Measurements from ENCODE around the gene SULT2B1. TPM values are rescaled to one million over a fixed set of nuclear protein-coding genes. Genes with fewer than 3 reads are reported as not detected.

Gene SULT2B1
- total RNA-seq, 4 donors from 2014 or later, result 0.32 to 0.41 TPM; not detected in 2

DNA sequence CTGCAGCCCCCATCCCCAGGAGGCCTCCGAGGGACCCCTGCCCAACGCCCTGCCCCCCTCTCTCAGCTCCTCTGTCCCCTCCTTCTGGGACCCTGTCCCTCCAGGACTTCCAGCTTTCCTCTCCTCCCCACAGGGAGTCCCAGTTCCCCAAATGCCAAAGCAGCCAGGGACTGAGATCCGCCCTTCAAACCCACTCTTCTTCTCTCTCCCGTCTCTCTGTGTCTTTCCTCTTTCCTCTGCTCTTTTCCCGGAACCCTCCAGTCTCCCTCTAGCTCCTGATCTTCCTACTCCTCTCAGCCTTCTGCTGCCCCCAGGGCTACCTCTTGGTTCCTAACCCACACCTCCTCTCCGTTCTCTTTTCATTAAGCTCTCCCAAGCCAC is 93.6 kb downstream of the SULT2B1 start:
- intact Hi-C loops (cut with DNase I; ENCODE audit: low total_unique reads), result loop anchor here (5.0 kb wide), 1 partner anchor 92 kb away; no protein-coding TSS in a partner anchor
- 0 to 4% methylated on average over 4 to 6 of the region's 6 CpGs for WGBS, 2 donors (ENCODE audit: low coverage in 1 of 2)
- Histone ChIP-seq H3K36me3 (no peaks in the 10 kb centered on the region), H3K4me1 (peaks cover 8 to 27% (median 13%) of the 10 kb centered on the region in 4 donors), H3K9me3 (no peaks in the 10 kb centered on the region), H3K27ac (peak overlapping the region; percentile 81 to 90 (median 84)), H3K27me3 (no peaks in the 10 kb centered on the region), H3K4me3 (peak overlapping the region; percentile 30 to 54 (median 45))
- TF ChIP-seq POLR2A (IDR thresholded peaks at IDR 0.05) (no peak), POLR2AphosphoS5 (IDR thresholded peaks at IDR 0.05) (no peak), CTCF (IDR thresholded peaks at IDR 0.05) (no peak), EP300 (IDR thresholded peaks at IDR 0.05; ENCODE audit: low read depth) (no peak)
- no peak for DNase-seq
- in situ Hi-C loops (cut with MboI; ENCODE audit: low pct_ligation_motif_present in 1 of 4, low pct_unique_long_range_greater_than_20kb in 1 of 4, low sequenced_read_pairs in 3 of 4), result loop anchor here in 1 of 4 donors (10.0 kb wide), 1 partner anchor 99 kb away; the partner anchor contains the start of genes IZUMO1 and RASIP1

- Histone ChIP-seq H3K9me3 (no peaks in the 10 kb centered on the region), H3K27me3 (no peaks in the 10 kb centered on the region), H3K4me3 (peak within 1 kb of the TSS; percentile 34 to 54 (median 45)), H3K36me3 (no peaks in the 10 kb centered on the region), H3K27ac (peak within 1 kb of the TSS; percentile 81 to 90 (median 84)), H3K4me1 (peaks cover 8 to 27% (median 13%) of the 10 kb centered on the region in 4 donors)
- peak; percentile 87 to 94 (median 90) for TF ChIP-seq CTCF (IDR thresholded peaks at IDR 0.05)
- peak in 1 of 3 donors; percentile 33 for TF ChIP-seq POLR2AphosphoS5 (IDR thresholded peaks at IDR 0.05)
- no peak for TF ChIP-seq EP300 (IDR thresholded peaks at IDR 0.05; ENCODE audit: low read depth)
- TF ChIP-seq POLR2A (IDR thresholded peaks at IDR 0.05), result peak; percentile 32
- WGBS, 2 donors (ENCODE audit: low coverage in 1 of 2), result 0 to 1% methylated on average over 2 to 23 of the region's 33 CpGs
- DNase-seq, result peak; percentile 92
- intact Hi-C loops (cut with DNase I; ENCODE audit: low total_unique reads) (loop anchor here (5.0 kb wide), 1 partner anchor 91 kb away; no protein-coding TSS in a partner anchor), in situ Hi-C loops (cut with MboI; ENCODE audit: low pct_ligation_motif_present in 1 of 4, low pct_unique_long_range_greater_than_20kb in 1 of 4, low sequenced_read_pairs in 3 of 4) (loop anchor here in 1 of 4 donors (10.0 kb wide), 1 partner anchor 99 kb away; the partner anchor contains the start of genes IZUMO1 and RASIP1)
These were observed 94.2 kb downstream of the SULT2B1 start, which contains the start of gene CA11 for GRCh38 chr19:48646001-48646721. CA11 (minus strand) TSS chr19:48646187; CDS start chr19:48645632, 555 bp downstream.

DNA sequence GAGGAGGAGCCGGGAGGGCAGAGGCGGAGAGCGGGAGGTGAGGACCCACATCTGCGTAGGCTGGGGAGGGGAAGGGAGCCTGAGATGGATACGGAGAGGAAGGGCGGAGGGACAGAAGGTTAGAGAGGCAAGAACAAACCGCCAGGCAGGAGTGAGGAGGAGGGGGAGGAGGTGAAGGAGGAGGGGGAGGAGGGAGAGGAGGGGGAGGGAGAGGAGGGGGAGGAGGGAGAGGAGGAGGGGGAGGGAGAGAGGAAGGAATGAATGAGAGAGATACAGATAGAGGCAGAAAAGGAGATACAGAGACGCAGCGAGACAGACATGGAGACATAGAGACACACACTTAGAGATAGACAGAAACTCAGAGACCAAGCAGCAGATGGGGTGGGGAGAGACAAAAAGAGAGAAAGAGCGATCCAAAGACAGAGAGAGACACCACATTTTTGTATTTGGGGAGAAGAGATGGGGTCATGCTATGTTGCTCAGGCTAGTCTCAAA is 94.8 kb downstream of the SULT2B1 start:
- peak overlapping the region; percentile 81 to 90 (median 84) for H3K27ac ChIP-seq
- in situ Hi-C loops (cut with MboI; ENCODE audit: low pct_ligation_motif_present in 1 of 4, low pct_unique_long_range_greater_than_20kb in 1 of 4, low sequenced_read_pairs in 3 of 4), result loop anchor here in 1 of 4 donors (10.0 kb wide), 1 partner anchor 98 kb away; the partner anchor contains the start of genes IZUMO1 and RASIP1

More for the DNA sequence above, 94.8 kb downstream of the SULT2B1 start:
- intact Hi-C loops (cut with DNase I; ENCODE audit: low total_unique reads), result loop anchor here (5.0 kb wide), 1 partner anchor 91 kb away; no protein-coding TSS in a partner anchor
- DNase-seq, result no peak
- H3K4me1 ChIP-seq, result peaks cover 8 to 27% (median 13%) of the 10 kb centered on the region in 4 donors
- WGBS, 2 donors (ENCODE audit: low coverage in 1 of 2), result 10 to 12% methylated on average over 7 to 10 of the region's 10 CpGs
- no peaks in the 10 kb centered on the region for H3K27me3 ChIP-seq
- H3K36me3 ChIP-seq, result no peaks in the 10 kb centered on the region
- no peaks in the 10 kb centered on the region for H3K9me3 ChIP-seq
- TF ChIP-seq EP300 (IDR thresholded peaks at IDR 0.05; ENCODE audit: low read depth), result no peak
- TF ChIP-seq POLR2AphosphoS5 (IDR thresholded peaks at IDR 0.05), result no peak
- no peak for TF ChIP-seq POLR2A (IDR thresholded peaks at IDR 0.05)
- TF ChIP-seq CTCF (IDR thresholded peaks at IDR 0.05), result no peak
- H3K4me3 ChIP-seq, result peak overlapping the region in 2 of 4 donors; percentile 41 to 54

All from transverse colon (tissue), 4 donors.